Activated T-cell treated with anti-CD3 and anti-CD28 coated beads for 48 hours (primary cell): Measurements from ENCODE around the gene IFITM2.
"Not testable (repeated sequence)": the region's sequence is repeated elsewhere in the genome, so short reads cannot be mapped to it uniquely, and the experiment has no call there.

Experiments used
- DNase-seq: peaks from one replicate; pipeline ENCODE4 v3.0.0-alpha.2; 2020; ENCODE audit warnings: low read depth

IFITM2 gene

DNA sequence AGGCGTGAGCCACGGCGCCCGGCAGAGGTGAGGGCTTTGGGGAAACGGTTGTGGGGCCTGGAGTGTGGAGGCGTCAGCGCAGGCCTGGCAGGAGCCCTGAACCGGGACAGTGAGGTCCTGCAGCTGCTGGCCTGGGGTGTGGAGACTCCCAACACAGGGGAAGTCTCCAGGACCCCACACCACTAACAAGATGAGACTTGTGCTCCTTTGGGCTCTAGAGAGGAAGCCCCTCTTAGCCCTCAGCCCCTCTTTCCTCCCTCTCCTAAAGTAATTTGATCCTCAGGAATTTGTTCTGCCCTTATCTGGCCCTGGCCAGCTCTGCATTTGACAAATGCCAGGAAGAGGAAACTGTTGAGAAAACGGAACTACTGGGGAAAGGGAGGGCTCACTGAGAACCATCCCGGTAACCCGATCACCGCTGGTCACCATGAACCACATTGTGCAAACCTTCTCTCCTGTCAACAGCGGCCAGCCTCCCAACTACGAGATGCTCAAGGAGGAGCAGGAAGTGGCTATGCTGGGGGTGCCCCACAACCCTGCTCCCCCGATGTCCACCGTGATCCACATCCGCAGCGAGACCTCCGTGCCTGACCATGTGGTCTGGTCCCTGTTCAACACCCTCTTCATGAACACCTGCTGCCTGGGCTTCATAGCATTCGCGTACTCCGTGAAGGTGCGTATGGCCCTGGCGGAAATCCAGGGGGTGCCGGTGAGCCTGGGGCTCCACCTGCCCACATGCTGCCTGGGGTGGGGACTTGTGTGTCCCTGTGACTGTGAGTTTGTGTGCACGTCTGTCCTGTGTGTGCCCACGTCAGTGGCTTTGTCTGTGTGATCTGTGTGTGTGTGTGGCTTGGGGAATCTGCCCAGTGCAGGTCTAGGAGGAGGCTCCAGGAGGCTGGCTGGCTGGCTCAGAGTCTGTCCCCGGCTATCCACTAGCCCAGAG is at the start of gene IFITM2:
Gene IFITM2, plus strand, starts transcription at position 51 of the 943 bp plus-strand sequence. Its CDS starts 377 bp downstream, at position 428.
- not testable (repeated sequence) for DNase-seq

DNA sequence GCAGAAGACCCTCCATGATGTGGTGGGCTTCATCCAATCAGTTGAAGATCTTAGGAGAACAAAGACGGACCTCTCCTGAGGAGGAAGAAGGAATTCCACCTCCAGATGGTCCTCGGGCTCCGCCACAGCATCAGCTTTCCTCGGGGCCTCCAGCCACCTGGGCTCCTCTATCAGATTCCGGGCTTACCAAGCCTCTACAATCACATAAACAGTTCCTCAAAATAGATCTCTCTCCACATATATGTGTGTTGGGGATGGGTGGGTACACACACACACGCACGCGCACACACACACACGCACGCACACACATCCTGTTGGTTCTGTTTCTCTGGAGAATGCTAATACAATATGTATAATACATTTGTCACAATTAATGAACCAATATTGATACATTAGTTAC is 48.2 kb upstream of the IFITM2 start:
- no peak for DNase-seq

DNA sequence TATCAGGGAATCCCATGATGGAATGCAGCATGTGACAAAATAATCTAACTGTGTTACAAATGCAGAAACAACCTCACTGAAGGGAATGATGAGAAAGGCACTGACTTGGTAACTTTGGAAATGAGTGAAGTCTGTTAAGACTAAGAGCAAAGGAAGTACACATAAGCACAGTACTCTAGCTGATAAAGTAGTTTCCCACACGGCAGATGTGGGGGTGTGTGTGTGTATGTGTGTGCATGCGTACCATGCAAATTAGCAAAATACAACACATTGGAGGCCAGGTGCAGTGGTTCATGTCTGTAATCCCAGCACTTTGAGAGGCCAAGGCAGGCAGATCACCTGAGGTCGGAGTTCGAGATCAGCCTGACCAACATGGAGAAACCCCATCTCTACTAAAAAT is 46.0 kb upstream of the IFITM2 start:
- DNase-seq = no peak

GRCh38 chr11:266676-267439 is 40.8 kb upstream of the IFITM2 start:
- DNase-seq = no peak

GRCh38 chr11:267491-267994 is 40.1 kb upstream of the IFITM2 start:
- DNase-seq = no peak

- DNase-seq = not testable (repeated sequence)
Observed at GRCh38 chr11:268716-269145, 38.9 kb upstream of the IFITM2 start.

DNA sequence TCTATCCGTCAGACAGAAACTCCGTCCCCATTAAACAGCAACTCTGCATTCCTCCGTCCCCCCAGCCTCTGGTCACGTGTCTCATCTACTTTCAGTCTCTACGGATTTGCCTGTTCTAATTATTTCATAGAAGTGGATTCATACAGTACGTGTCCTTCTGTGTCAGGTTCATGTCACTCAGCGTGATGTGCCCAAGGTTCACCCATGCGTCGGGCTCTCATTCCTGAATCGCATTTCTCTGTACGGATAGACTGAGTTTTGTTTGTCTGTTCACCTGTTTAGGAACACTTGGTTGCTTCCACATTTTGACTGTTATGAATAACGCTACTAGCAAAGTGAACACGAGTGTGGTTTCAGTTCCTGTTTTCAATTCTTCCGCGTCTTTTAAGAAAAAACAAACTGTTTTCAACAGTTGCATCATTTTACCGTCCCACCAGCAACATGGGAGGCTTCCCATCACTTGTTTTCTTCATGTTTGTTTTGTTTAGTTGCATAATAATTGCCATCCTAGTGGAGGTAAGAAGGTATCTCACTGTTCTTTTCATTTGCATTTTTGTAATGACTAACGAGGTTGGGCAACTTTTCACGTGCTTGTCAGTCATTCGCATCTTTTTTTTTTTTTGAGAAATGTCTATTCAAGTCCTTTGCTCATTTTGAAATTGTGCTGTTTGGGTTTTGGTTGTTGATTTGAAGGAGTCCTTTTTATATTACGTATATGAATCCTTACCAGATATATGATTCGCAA is 38.3 kb upstream of the IFITM2 start:
- DNase-seq = peak; percentile 37

- no peak for DNase-seq
Observed at GRCh38 chr11:270451-271318, 36.9 kb upstream of the IFITM2 start.

DNA sequence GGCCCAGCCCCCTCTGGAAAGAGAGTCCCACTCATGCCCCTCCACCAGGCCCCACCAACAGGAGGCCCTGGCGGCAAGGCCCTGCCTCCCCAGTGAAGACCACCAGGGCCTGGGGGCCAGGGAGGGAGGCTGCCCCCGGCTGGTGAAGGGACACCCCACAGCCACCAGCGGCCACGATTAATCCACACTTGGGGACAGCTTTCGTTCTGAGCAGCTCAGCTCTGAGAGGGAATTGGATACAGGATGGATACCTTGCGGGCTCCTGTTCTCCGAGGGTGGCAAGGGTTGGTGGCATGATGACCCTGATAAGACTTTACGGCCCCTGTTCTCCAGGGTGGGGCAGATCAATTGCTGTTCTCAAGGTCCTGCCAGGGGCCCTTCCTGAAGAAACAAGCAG is 36.3 kb upstream of the IFITM2 start:
- no peak for DNase-seq

GRCh38 chr11:272195-272930 is 35.3 kb upstream of the IFITM2 start:
- DNase-seq = no peak

DNA sequence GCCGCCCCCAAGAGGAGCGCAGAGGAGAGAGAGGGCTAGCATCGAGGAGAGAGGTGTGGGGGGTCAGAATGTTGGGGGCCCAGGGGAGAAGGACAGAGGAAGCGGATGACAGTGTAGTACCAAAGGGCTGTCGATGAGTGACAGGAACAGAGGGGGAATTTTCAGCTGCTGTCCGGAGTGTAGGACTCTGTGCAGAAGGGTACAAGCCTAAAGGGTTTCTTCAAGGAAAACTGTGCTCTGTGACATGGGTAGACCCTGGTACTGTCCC is 34.8 kb upstream of the IFITM2 start:
- DNase-seq = no peak

DNA sequence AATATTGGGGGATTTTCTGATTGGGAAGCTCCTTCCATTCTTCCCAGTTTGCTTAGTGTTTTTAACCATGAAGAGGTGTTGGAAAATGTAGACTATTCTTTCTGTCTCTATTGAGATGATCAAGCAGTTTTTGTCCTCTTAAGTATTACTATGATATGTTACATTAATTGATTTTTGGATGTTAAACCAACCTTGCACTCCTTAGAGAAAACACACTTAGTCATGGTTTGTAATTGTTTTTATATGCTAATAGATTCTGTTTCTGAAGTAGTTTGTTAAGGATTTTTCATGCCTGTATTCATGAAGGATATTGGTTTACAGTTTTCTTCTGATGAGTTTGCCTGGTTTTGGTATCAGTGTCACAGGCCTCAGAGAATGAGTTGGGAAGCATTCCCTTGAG is 31.4 kb upstream of the IFITM2 start:
- DNase-seq = no peak

DNA sequence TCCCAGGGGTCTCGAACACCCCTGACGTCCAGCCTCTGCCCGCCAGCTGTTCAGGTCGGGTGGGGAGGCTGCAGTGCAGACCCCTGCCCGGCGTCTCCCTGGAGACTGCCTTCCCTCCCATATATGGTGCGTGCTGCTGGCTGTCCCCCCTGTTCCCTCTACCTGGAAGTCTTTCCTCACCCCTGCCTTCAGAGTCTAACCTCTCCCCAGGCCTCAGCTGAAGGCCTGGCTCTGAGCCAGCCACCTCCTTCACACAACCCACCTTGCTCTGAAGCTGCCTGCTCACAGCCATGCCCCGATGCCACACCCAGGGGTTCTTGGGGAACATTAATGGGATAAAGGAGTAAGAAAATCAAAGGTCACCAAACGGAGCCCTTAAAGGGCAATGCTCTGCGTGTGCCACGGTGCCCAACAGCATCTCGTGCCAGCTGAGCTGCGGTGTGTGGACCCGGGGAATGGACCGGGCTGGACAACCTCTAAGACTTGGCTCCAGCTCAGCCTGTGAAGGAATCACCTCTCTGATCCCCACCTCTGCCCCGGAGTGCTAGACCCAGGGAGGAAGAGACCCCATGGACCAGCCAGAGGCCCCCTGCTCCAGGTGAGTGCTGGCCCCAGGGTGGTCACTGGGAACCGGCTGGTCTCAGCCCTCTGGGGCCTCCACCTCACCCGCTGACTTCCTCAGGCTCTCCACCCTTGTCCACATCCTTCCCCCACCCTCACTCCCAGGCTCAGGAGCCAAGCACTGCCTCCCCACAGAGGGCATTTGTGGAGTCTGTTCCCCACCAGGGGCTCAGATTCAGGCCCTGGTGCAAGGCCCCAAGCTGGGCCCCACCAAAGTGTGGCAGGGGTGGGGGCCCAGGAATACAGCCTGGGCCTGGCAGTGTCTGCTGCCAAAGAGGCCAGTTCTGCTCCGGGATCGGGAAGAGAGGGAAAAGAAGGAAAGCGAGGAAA is 29.3 kb upstream of the IFITM2 start, which contains the start of gene NLRP6:
Gene NLRP6, plus strand, starts transcription at position 407 of the 951 bp plus-strand sequence. Its CDS starts 163 bp downstream, at position 570.
- DNase-seq = no peak

DNA sequence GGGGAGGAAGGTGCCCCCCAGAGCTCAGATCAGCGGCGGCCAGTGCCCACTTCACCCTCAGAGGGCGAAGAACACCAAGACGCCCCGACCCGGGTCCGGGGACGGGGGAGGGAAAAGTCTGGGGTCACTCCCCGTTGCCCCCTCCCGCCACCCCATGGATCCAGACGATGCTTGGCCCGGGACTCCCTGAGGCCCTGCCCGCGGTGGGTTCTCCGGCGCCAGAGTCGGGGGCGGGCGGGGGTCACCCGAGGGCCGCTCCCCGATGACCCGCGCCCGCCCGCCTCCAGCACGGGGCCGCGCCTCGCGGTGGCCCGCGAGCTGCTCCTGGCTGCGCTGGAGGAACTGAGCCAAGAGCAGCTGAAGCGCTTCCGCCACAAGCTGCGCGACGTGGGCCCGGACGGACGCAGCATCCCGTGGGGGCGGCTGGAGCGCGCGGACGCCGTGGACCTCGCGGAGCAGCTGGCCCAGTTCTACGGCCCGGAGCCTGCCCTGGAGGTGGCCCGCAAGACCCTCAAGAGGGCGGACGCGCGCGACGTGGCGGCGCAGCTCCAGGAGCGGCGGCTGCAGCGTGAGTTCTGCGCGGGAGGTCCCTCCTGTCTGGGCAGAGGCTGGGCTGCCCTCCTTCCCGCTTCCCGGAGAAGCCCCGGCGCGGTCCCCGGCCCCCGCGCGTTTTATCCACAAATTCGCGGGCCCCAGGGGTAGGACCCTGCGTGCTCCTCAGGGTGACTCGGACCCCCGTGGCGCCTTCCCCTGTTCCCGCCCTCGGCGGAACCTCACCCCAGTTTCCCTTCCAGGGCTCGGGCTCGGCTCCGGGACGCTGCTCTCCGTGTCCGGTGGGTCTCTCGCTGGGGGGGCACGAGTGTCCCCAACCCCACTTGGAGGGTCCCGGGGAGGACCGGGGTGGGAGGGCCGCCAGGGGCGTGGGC is 28.3 kb upstream of the IFITM2 start:
- DNase-seq = no peak

DNA sequence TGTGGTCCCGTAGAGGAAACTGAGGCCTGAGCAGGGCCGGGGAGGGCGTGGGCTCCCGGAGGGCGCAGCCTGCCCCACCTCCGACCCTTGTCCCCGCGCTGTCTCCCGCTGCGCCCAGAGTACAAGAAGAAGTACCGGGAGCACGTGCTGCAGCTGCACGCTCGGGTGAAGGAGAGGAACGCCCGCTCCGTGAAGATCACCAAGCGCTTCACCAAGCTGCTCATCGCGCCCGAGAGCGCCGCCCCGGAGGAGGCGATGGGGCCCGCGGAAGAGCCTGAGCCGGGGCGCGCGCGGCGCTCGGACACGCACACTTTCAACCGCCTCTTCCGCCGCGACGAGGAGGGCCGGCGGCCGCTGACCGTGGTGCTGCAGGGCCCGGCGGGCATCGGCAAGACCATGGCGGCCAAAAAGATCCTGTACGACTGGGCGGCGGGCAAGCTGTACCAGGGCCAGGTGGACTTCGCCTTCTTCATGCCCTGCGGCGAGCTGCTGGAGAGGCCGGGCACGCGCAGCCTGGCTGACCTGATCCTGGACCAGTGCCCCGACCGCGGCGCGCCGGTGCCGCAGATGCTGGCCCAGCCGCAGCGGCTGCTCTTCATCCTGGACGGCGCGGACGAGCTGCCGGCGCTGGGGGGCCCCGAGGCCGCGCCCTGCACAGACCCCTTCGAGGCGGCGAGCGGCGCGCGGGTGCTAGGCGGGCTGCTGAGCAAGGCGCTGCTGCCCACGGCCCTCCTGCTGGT is 27.5 kb upstream of the IFITM2 start:
- peak; percentile 47 for DNase-seq

DNA sequence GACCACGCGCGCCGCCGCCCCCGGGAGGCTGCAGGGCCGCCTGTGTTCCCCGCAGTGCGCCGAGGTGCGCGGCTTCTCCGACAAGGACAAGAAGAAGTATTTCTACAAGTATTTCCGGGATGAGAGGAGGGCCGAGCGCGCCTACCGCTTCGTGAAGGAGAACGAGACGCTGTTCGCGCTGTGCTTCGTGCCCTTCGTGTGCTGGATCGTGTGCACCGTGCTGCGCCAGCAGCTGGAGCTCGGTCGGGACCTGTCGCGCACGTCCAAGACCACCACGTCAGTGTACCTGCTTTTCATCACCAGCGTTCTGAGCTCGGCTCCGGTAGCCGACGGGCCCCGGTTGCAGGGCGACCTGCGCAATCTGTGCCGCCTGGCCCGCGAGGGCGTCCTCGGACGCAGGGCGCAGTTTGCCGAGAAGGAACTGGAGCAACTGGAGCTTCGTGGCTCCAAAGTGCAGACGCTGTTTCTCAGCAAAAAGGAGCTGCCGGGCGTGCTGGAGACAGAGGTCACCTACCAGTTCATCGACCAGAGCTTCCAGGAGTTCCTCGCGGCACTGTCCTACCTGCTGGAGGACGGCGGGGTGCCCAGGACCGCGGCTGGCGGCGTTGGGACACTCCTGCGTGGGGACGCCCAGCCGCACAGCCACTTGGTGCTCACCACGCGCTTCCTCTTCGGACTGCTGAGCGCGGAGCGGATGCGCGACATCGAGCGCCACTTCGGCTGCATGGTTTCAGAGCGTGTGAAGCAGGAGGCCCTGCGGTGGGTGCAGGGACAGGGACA is 26.7 kb upstream of the IFITM2 start:
- no peak for DNase-seq
